Neural cell (in vitro differentiated cells): Measurements from ENCODE around the gene ACVR1. TPM values are rescaled to one million over a fixed set of nuclear protein-coding genes. Genes with fewer than 3 reads are reported as not detected.

Experiments used
- H2AFZ ChIP-seq: fragments of 200-600, 300-800 bp; sonication (generic), shearing (Covaris generic); 2 replicates; pipeline ENCODE4 v1.6.0; 2014; ENCODE audit warnings: low read depth, mild to moderate bottlenecking, antibody characterized with exemption, low read length, moderate library complexity
- H3F3A ChIP-seq: fragments of 200-600 bp; shearing (Covaris generic); 2 replicates; pipeline ENCODE4 v1.6.1; 2016; ENCODE audit warnings: mild to moderate bottlenecking, moderate library complexity, mixed read lengths, antibody characterized with exemption, low read length; ENCODE audit not compliant: insufficient read depth, poor library complexity, severe bottlenecking
- H3K27ac ChIP-seq: fragments of 200-600, 300-800 bp; sonication (generic), shearing (Covaris generic); 2 replicates; pipeline ENCODE4 v1.5.1; 2014; ENCODE audit warnings: mild to moderate bottlenecking, low read length, moderate library complexity
- H3K27me3 ChIP-seq: fragments of 300-800, 200-600 bp; sonication (generic), shearing (Covaris generic); 2 replicates; pipeline ENCODE4 v1.6.0; 2014; ENCODE audit warnings: mild to moderate bottlenecking, low read depth, low read length, moderate library complexity; ENCODE audit not compliant: insufficient read depth
- H3K36me3 ChIP-seq: fragments of 300-800, 200-600 bp; sonication (generic), shearing (Covaris generic); 2 replicates; pipeline ENCODE4 v1.5.1; 2014; ENCODE audit warnings: mild to moderate bottlenecking, antibody characterized with exemption, low read length, moderate library complexity; ENCODE audit not compliant: insufficient read depth
- H3K4me2 ChIP-seq: fragments of 300-800, 200-600 bp; sonication (generic), shearing (Covaris generic); 2 replicates; pipeline ENCODE4 v1.6.0; 2014; ENCODE audit warnings: mild to moderate bottlenecking, low read length
- H3K4me3 ChIP-seq: fragments of 300-800, 200-600 bp; sonication (generic), shearing (Covaris generic); 2 replicates; pipeline ENCODE4 v1.5.1; 2014; ENCODE audit warnings: mild to moderate bottlenecking, low read length, moderate library complexity
- H3K79me2 ChIP-seq: fragments of 200-600 bp; shearing (Covaris generic); replicated peaks from 2 replicates; pipeline ENCODE4 v1.6.0; 2014; ENCODE audit warnings: mild to moderate bottlenecking, low read length, moderate library complexity; ENCODE audit not compliant: insufficient read depth
- H3K9ac ChIP-seq: fragments of 300-800, 200-600 bp; sonication (generic), shearing (Covaris generic); 2 replicates; pipeline ENCODE4 v1.6.1; 2016; ENCODE audit warnings: mild to moderate bottlenecking, low read length, mixed read lengths
- H3K9me2 ChIP-seq: fragments of 200-600 bp; shearing (Covaris generic); 2 replicates; pipeline ENCODE4 v1.6.1; 2016; ENCODE audit warnings: mild to moderate bottlenecking, low read length, mixed read lengths; ENCODE audit not compliant: insufficient read depth
- H3K9me3 ChIP-seq: fragments of 200-600, 300-800 bp; sonication (generic), shearing (Covaris generic); 2 replicates; pipeline ENCODE4 v1.6.1; 2016; ENCODE audit warnings: mild to moderate bottlenecking, mixed run types, low read length, moderate library complexity, mixed read lengths
- H4K20me1 ChIP-seq: fragments of 200-600 bp; shearing (Covaris generic); 2 replicates; pipeline ENCODE4 v1.6.1; 2016; ENCODE audit warnings: mild to moderate bottlenecking, mixed run types; ENCODE audit not compliant: insufficient read depth
- CTCF ChIP-seq: fragments of 450-650 bp; IDR thresholded peaks from 2 replicates; pipeline ENCODE4 v1.5.1; 2014; ENCODE audit warnings: antibody characterized with exemption, mild to moderate bottlenecking, moderate library complexity; ENCODE audit not compliant: poor library complexity, severe bottlenecking
- EP300 ChIP-seq: fragments of 450-650 bp; conservative IDR thresholded peaks from 2 replicates; pipeline ENCODE4 v1.6.1; 2014; ENCODE audit warnings: antibody characterized with exemption, mild to moderate bottlenecking, moderate library complexity; ENCODE audit not compliant: poor library complexity, severe bottlenecking
- EZH2 ChIP-seq: fragments of 200-600, 300-800 bp; shearing (Covaris generic), sonication (generic); IDR thresholded peaks from 2 replicates; pipeline ENCODE4 v1.6.1; 2014; ENCODE audit warnings: antibody characterized with exemption, low read length, borderline replicate concordance, mild to moderate bottlenecking; ENCODE audit not compliant: insufficient read depth, poor library complexity, severe bottlenecking
- MXI1 ChIP-seq: fragments of 450-650 bp; conservative IDR thresholded peaks from 2 replicates; pipeline ENCODE4 v1.6.1; 2014; ENCODE audit warnings: antibody characterized with exemption, mild to moderate bottlenecking; ENCODE audit not compliant: poor library complexity, severe bottlenecking
- POLR2AphosphoS5 ChIP-seq: IDR thresholded peaks from 2 replicates; pipeline ENCODE4 v1.6.1; 2012
- RAD21 ChIP-seq: fragments of 450-650 bp; conservative IDR thresholded peaks from 2 replicates; pipeline ENCODE4 v1.6.1; 2014; ENCODE audit warnings: antibody characterized with exemption, mild to moderate bottlenecking, moderate library complexity
- REST ChIP-seq: IDR thresholded peaks from 2 replicates; pipeline ENCODE4 v1.6.1; 2012; ENCODE audit warnings: borderline replicate concordance
- SMC3 ChIP-seq: fragments of 450-650 bp; conservative IDR thresholded peaks from 2 replicates; pipeline ENCODE4 v1.6.1; 2014; ENCODE audit warnings: antibody characterized with exemption, mild to moderate bottlenecking, moderate library complexity; ENCODE audit not compliant: poor library complexity
- TAF1 ChIP-seq: IDR thresholded peaks from 2 replicates; pipeline ENCODE4 v1.6.1; 2012; ENCODE audit warnings: low read depth
- polyA plus RNA-seq: library from polyadenylated mRNA; depleted of rRNA; stranded (reverse); fragments of >200 nt; gene quantifications from 2 replicates; pipeline ENCODE4 v1.2.3, GENCODE V29; 2014

The ACVR1 gene
- polyA plus RNA-seq, 1 donor from 2014 or later = 4.0 TPM

- Histone ChIP-seq H3K4me3 (no peak overlapping the region), H2AFZ (no peak overlapping the region), H3K9me2 (no peaks in the 10 kb centered on the region), H3K27ac (no peak overlapping the region), H3K27me3 (no peaks in the 10 kb centered on the region), H4K20me1 (no peaks in the 10 kb centered on the region), H3K4me2 (no peak overlapping the region), H3K79me2 (no peaks in the 10 kb centered on the region), H3K36me3 (no peaks in the 10 kb centered on the region), H3K9ac (no peak overlapping the region), H3K9me3 (no peaks in the 10 kb centered on the region), H3F3A (no peaks in the 10 kb centered on the region)
- TF ChIP-seq CTCF = no peak
- no peak for TF ChIP-seq REST
- TF ChIP-seq TAF1 = no peak
- TF ChIP-seq MXI1 = no peak
- TF ChIP-seq RAD21 = no peak
- no peak for TF ChIP-seq EZH2
Observed at GRCh38 chr2:157810037-157810436, 66.1 kb downstream of the ACVR1 start.

- Histone ChIP-seq H3K79me2 (no peaks in the 10 kb centered on the region), H3K9me3 (no peaks in the 10 kb centered on the region), H3K9me2 (no peaks in the 10 kb centered on the region), H2AFZ (no peak overlapping the region), H3F3A (no peaks in the 10 kb centered on the region), H3K9ac (no peak overlapping the region), H3K27ac (no peak overlapping the region), H3K4me2 (no peak overlapping the region), H4K20me1 (no peaks in the 10 kb centered on the region), H3K4me3 (no peak overlapping the region), H3K27me3 (no peaks in the 10 kb centered on the region), H3K36me3 (no peaks in the 10 kb centered on the region)
- TF ChIP-seq RAD21 (no peak), REST (no peak), EZH2 (no peak), SMC3 (no peak), EP300 (no peak), TAF1 (no peak), POLR2AphosphoS5 (no peak), MXI1 (no peak), CTCF (no peak)
Observed at GRCh38 chr2:157809212-157809611, 66.9 kb downstream of the ACVR1 start.
